GM12801 (cell line): Measurements from ENCODE around the gene TRPV3.

Experiments
- TF ChIP-seq, protein P1 (sequence below): IDR thresholded peaks from one replicate; pipeline ENCODE4 v1.5.1; 2011; ENCODE audit warnings: control low read depth; ENCODE audit not compliant: insufficient read length; ENCODE audit errors: extremely low read depth

The TRPV3 gene

DNA sequence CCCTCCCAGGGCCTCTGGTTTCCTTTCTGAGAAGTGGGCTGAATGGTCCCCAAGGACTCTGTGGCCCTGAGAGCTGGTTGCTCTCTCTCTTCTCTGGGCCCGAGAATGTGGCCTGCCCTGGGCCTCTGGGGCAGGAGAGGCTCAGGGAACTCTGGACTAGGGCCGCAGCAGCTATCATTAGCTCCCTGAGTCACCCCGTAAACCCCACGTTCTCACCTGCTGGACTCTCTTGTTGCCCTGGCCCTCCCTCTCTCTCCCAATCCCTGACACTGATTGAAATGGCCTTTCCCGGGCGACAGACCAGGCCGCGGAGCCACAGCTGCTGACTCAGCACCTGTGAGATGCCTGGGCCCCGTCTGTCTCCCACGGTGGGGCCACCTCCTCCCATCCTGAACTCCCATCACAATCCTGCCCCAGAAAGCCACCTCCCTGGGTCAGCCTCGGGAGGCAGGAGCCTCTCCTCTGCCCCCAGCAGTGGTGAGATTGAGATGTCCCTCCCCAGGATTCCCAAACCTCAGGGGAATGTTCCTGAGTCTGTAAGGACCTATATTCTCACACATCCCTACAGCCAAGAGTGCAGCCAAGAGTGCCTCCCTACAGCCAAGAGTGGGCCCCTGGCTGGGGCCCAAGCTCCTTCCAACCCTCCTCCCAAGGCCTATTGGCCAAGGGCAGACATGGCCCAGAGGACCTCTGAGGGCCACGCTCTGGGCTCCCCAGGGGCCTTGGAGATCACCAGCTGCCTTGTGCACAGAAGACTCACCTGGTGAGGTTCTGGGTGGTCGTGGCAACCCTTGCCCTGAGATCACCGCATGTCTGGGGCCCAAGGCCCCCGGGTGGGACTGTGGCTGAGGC is 470 bp downstream of the TRPV3 start:
- TF ChIP-seq, protein P1, sequence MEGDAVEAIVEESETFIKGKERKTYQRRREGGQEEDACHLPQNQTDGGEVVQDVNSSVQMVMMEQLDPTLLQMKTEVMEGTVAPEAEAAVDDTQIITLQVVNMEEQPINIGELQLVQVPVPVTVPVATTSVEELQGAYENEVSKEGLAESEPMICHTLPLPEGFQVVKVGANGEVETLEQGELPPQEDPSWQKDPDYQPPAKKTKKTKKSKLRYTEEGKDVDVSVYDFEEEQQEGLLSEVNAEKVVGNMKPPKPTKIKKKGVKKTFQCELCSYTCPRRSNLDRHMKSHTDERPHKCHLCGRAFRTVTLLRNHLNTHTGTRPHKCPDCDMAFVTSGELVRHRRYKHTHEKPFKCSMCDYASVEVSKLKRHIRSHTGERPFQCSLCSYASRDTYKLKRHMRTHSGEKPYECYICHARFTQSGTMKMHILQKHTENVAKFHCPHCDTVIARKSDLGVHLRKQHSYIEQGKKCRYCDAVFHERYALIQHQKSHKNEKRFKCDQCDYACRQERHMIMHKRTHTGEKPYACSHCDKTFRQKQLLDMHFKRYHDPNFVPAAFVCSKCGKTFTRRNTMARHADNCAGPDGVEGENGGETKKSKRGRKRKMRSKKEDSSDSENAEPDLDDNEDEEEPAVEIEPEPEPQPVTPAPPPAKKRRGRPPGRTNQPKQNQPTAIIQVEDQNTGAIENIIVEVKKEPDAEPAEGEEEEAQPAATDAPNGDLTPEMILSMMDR: no peak

DNA sequence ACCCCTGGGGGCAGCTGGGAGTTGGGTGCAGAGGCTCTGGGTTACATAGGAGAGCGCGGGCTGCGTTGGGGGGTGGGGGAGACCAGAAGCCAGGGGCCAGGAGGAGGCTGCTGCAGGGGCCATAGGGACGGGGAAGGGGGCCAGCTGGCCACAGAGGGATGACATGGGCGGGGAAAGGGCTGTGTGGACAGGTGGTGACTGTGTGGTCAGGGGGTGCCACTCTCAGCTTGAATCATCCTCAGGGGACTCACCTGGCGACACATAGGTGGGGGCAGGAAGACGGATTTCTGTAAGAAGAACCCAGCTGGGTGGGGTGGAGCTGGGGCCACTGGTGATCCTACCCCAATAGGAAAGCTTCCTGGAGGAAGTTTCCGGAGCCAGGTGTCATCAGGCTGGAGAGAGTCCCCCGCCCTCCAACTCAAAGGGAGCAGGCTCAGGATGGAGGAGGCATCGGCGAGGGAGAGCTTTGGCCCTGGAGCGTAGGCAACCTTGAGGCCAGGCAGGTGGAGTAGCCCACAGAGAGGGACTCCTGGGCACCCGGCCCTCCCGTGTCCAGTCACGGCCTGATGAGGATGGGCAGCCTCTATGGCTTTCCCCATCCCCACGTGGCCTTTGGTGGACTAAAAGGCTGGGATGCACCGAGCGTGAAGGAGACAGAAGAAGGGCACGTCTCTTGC is 1.2 kb downstream of the TRPV3 start:
- TF ChIP-seq, protein P1: no peak

DNA sequence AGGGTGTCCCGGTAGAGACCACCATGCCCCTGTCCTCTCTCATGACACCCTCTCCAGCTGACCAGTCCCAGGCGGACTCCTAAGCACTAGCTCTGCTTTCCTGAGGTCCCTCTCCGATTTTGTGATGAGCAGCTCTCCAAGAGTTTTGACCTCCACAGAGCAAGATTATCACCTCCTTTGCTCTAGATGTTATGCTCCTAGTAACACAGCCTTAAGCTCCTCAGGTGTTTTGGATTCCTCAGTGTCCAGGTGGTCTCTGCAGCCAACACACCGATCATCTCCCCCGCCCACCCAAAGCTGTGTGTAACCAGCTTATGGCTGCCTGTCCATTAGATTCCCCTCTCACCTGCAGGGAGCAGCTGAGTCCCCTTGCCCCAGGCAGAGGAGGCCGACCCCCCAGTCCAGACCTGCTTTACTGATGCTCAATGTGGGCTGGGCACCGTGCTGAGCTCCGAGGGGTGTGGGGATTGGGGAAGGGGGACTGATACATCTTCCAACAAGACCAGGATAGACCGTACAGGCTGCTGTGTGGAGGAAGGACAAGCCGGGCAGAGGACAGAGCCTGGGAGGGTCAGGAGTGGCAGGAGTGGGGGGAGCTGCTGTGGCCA is 2.3 kb downstream of the TRPV3 start:
- TF ChIP-seq, protein P1: no peak

DNA sequence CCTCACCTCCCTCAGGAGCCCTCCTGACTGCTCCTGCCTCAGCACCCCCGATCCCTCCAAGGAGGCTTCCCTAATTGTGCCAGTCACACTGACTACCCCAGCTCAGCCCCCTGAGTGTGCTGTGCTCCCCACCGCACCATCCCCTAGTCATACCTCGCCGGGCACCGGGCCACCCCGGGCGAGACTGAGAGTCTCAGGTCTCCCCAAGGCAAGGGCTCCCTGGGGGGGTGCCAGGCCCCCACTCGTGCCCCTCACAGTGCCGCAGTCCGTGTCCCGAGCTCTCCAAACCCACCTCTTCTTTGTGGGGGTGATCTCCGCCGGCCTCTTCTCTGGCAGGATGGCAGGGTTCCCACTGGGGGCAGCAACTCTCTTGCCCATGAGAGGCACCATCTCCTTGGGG is 3.2 kb downstream of the TRPV3 start:
- TF ChIP-seq, protein P1: no peak

DNA sequence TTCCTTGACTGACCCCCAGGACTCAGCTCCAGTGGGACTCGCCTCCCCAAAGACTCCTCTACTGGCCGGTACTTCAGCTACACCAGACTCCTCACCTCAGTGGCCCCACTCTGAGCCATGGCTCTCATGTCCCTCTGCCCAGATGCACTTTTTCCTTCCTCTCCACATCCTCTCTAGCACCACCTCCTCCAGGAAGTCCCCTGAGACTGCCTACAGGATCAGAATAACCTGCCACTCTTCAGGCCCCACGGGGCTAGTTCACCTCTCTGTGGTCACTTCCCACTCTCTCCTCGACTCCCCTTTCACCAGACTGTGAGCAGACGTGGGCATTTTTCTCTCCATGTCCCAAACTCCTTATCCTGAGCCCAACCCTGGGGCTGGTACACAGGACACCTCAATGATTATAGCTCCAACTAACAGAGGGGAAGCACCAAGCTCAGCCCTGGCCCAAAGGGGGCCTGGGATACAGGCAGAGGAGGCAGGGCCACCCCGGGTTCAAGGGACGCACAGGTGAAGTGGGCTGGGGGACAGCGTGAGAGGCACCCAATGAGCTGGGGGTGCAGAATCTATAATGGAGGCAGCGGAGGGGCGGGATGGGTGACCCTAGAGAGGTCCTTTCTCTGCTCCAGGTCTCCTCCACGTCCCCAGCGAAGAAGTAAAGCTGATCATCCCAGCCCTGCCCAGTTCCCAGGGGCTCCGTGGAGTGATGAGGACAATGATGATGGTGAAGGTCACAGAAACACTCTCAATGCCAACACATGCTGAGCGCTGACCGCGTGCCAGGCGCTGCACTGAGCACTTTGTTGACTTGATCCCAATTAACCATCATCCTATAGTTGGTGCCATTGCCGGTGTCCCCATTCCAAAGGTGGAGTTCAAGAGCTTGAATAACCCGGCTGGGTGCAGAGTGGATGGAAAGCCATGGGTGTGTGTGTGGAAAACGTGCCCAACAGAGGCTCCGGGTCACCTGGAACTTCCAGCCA is 3.9 kb downstream of the TRPV3 start:
- TF ChIP-seq, protein P1: no peak

DNA sequence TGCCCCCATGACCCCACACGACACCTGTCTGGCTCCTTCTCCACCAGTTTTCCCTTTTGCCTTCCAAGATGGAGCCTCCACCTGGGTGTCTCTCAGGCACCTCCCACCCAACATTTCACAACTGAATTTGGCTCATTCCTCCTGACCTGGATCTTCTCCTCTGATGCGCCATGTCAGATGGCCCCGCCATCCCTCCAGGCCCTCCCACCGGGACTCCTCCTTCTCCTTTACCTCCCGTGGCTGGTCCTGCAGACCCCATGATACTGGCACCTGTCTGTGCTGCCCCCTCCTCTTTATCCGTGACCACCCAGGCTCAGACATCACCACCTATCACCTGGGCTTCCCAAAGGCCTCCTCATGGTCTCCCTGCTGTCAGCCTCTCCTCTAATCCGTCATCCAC is 4.7 kb downstream of the TRPV3 start:
- TF ChIP-seq, protein P1: no peak

DNA sequence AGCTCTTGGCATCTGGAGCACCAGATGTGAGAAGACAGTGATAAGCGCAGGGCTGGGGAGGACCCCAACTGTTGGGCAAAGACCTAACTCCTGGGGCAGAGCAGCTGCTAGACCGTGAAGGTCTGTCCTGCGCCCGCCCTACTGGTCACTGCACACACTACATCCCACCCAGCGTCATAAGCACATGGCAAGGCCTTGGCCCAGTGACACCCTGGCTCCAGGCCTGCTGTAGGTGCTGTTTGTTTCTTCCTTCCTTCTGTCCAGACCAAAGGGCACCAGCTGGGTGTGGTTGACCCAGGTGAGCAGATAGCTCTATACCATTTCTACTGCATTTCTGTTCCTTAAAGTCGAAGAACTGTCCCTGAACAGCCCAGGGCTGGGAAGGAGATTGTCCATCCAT is 6.4 kb downstream of the TRPV3 start:
- TF ChIP-seq, protein P1: no peak
